IMR-90 (cell line): ENCODE data around the gene PRKAG2. TPM values are rescaled to one million over a fixed set of nuclear protein-coding genes. Genes with fewer than 3 reads are reported as not detected.

Experiments used
- ATAC-seq: fragments of 200-7000 bp; cut with Tn5 transposase; 2 replicates; pipeline ENCODE4 v1.9.1; 2020; ENCODE audit warnings: low read depth, mild to moderate bottlenecking, moderate library complexity
- BruUV-seq: library from RNA; stranded (reverse); fragments of 400-500 nt; replicated peaks from 2 replicates; lab custom pipeline; 2021; lab: Mats Ljungman, UMichigan
- CTCF ChIA-PET: fragments of 300-600 bp; formaldehyde crosslinking; extraction: SDS; loops from one replicate; lab custom pipeline; 2021; ENCODE audit warnings: antibody characterized with exemption; lab: Yijun Ruan, JAX
- POLR2A ChIA-PET: fragments of 300-600 bp; sonication (Branson Sonifier 250); formaldehyde crosslinking; loops from one replicate; lab custom pipeline; 2022; ENCODE audit warnings: antibody characterized with exemption; ENCODE audit not compliant: unreplicated experiment; lab: Charles Lee
- DNase-seq: peaks from one replicate; pipeline ENCODE4 v3.0.0; 2013
- H2AFZ ChIP-seq: replicated peaks from 2 replicates; pipeline ENCODE3; 2013; ENCODE audit warnings: low read length, mild to moderate bottlenecking; ENCODE audit not compliant: poor library complexity
- H2AK5ac ChIP-seq: 2 replicates; pipeline ENCODE4 v1.6.1; 2013; ENCODE audit warnings: low read depth, low read length, inconsistent platforms
- H2AK9ac ChIP-seq: replicated peaks from 2 replicates; pipeline ENCODE3; 2013; ENCODE audit warnings: mild to moderate bottlenecking, low read depth, low read length, moderate library complexity; ENCODE audit not compliant: poor library complexity
- H2BK120ac ChIP-seq: 2 replicates; pipeline ENCODE4 v1.6.1; 2013; ENCODE audit warnings: low read depth, low read length, inconsistent platforms
- H2BK15ac ChIP-seq: 3 replicates; pipeline ENCODE4 v1.6.1; 2013; ENCODE audit warnings: low read depth, low read length, inconsistent platforms
- H2BK20ac ChIP-seq: 2 replicates; pipeline ENCODE4 v1.6.1; 2013; ENCODE audit warnings: low read depth, mild to moderate bottlenecking, inconsistent platforms, low read length, moderate library complexity
- H2BK5ac ChIP-seq: 2 replicates; pipeline ENCODE4 v1.6.1; 2013; ENCODE audit warnings: mild to moderate bottlenecking, low read depth, low read length, inconsistent platforms; ENCODE audit not compliant: poor library complexity, severe bottlenecking
- H3K14ac ChIP-seq: replicated peaks from 2 replicates; pipeline ENCODE4 v1.6.1; 2013; ENCODE audit warnings: low read depth, low read length, inconsistent platforms
- H3K18ac ChIP-seq: 2 replicates; pipeline ENCODE4 v1.6.1; 2013; ENCODE audit warnings: low read depth, low read length, control low read depth
- H3K23ac ChIP-seq: 2 replicates; pipeline ENCODE4 v1.6.1; 2013; ENCODE audit warnings: low read depth, low read length, inconsistent platforms
- H3K27ac ChIP-seq: 2 replicates; pipeline ENCODE4 v1.5.1; 2013; ENCODE audit warnings: mild to moderate bottlenecking, control low read depth, low read length; ENCODE audit not compliant: insufficient read depth
- H3K27me3 ChIP-seq: 2 replicates; pipeline ENCODE4 v1.6.1; 2013; ENCODE audit warnings: low read length; ENCODE audit not compliant: control insufficient read depth, insufficient read depth
- H3K36me3 ChIP-seq: 2 replicates; pipeline ENCODE4 v1.6.1; 2013; ENCODE audit warnings: low read length, mixed read lengths; ENCODE audit not compliant: control insufficient read depth, insufficient read depth
- H3K4ac ChIP-seq: 2 replicates; pipeline ENCODE4 v1.6.1; 2013; ENCODE audit warnings: low read depth, low read length, inconsistent platforms
- H3K4me1 ChIP-seq: 2 replicates; pipeline ENCODE4 v1.6.1; 2013; ENCODE audit warnings: low read length, mixed read lengths; ENCODE audit not compliant: control insufficient read depth, insufficient read depth
- H3K4me2 ChIP-seq: 2 replicates; pipeline ENCODE4 v1.6.1; 2013; ENCODE audit warnings: low read depth, mild to moderate bottlenecking, control low read depth, low read length, moderate library complexity
- H3K4me3 ChIP-seq: 2 replicates; pipeline ENCODE4 v1.5.1; 2013; ENCODE audit warnings: low read depth, mild to moderate bottlenecking, control low read depth, low read length, moderate library complexity; ENCODE audit not compliant: insufficient read depth
- H3K56ac ChIP-seq: 2 replicates; pipeline ENCODE4 v1.6.1; 2013; ENCODE audit warnings: low read length, inconsistent platforms; ENCODE audit not compliant: insufficient read depth; ENCODE audit errors: extremely low read depth
- H3K79me1 ChIP-seq, 2 experiments: 2 replicates each; pipeline ENCODE4 v1.6.1; 2013; ENCODE audit warnings: low read length in 2 of 2, inconsistent platforms in 1 of 2, low read depth in 1 of 2
- H3K9ac ChIP-seq: 2 replicates; pipeline ENCODE4 v1.6.1; 2013; ENCODE audit warnings: low read depth, low read length, control low read depth
- H3K9me1 ChIP-seq: 2 replicates; pipeline ENCODE4 v1.6.1; 2013; ENCODE audit warnings: low read length, inconsistent platforms; ENCODE audit not compliant: insufficient read depth
- H3K9me3 ChIP-seq: 2 replicates; pipeline ENCODE4 v1.6.1; 2013; ENCODE audit warnings: low read length; ENCODE audit not compliant: control insufficient read depth, insufficient read depth
- H4K20me1 ChIP-seq: 2 replicates; pipeline ENCODE4 v1.6.1; 2013; ENCODE audit warnings: low read length, inconsistent platforms; ENCODE audit not compliant: insufficient read depth
- H4K5ac ChIP-seq: 2 replicates; pipeline ENCODE4 v1.6.1; 2013; ENCODE audit warnings: mild to moderate bottlenecking, low read depth, low read length, control low read depth
- H4K8ac ChIP-seq, 2 experiments: 2 replicates each; pipeline ENCODE4 v1.6.1; 2013; ENCODE audit warnings: low read depth in 2 of 2, low read length in 2 of 2, control low read depth in 1 of 2, inconsistent platforms in 1 of 2
- H4K91ac ChIP-seq: 2 replicates; pipeline ENCODE4 v1.6.1; 2013; ENCODE audit warnings: low read depth, low read length, inconsistent platforms; ENCODE audit not compliant: insufficient read depth
- RAD21 ChIP-seq: IDR thresholded peaks from 2 replicates; pipeline ENCODE4 v1.6.1; 2012; ENCODE audit warnings: low read length, improper control_type of control experiment
- RCOR1 ChIP-seq: IDR thresholded peaks from 2 replicates; pipeline ENCODE4 v1.6.1; 2012; ENCODE audit warnings: mild to moderate bottlenecking, low read length, improper control_type of control experiment; ENCODE audit not compliant: insufficient replicate concordance
- SMC3 ChIP-seq: fragments of 150-350 bp; IDR thresholded peaks from 2 replicates; pipeline ENCODE4 v1.6.1; 2016; ENCODE audit warnings: low read depth, mild to moderate bottlenecking, antibody characterized with exemption, low read length, moderate library complexity
- WGBS, 2 experiments: methylation state at CpG; one replicate each; pipeline versions ENCODE4 v1.1.5 to v1.1.7; 2013; ENCODE audit warnings: missing lambda C conversion rate in 2 of 2; ENCODE audit not compliant: insufficient read length in 1 of 2; ENCODE audit errors: extremely low coverage in 2 of 2; 5-methylcytosine and 5-hydroxymethylcytosine counted together
- dilution Hi-C: fragments of 300-500 bp; cut with HindIII; formaldehyde crosslinking; loops from one replicate; pipeline ENCODE4 v1.14.3; 2018; ENCODE audit warnings: low sequenced_read_pairs; ENCODE audit not compliant: unreplicated experiment
- in situ Hi-C: fragments of 300-500 bp; cut with MboI; formaldehyde crosslinking; loops from 3 replicates; pipeline ENCODE4 v1.14.3; 2019; ENCODE audit warnings: low sequenced_read_pairs, inconsistent platforms, mixed read lengths
- intact Hi-C: fragments of 100-400 bp; cut with micrococcal nuclease; formaldehyde crosslinking; loops from 2 replicates; pipeline ENCODE4 v1.10.0; 2022
- polyA plus RNA-seq, 3 experiments: library from polyadenylated mRNA; depleted of rRNA; stranded (reverse); fragments of >200 nt; gene quantifications; 2 replicates each; pipeline ENCODE4 v1.2.3, GENCODE V29; 2012; ENCODE audit warnings: low replicate concordance in 1 of 3
- total RNA-seq: library from RNA; depleted of rRNA; stranded (reverse); fragments of >200 nt; gene quantifications from 2 replicates; pipeline ENCODE4 v1.2.3, GENCODE V29; 2012

Gene PRKAG2
- total and polyA plus RNA-seq, 2 of the 4 experiments (the other 2 are of a cell fraction): 15.4 to 21.6 TPM

DNA sequence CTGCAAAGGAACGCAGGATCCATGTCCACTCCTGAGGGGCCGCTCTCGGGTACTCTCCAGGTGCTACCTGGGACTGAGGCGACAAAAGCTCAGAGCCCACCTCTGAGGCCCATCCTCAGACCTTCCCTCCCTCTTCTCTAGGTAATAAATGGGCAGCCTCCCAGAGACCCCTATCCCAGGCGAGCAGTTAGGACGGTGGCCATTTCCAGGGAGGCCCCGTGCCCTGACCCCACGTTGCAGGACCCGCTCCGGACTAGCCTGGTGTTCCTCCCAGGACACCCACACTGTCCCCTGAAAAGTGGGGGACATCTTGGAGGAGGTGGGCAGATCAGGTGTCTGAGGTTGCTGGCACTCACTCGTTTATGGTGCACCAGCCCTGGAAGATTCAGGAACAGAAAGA, 44.3 kb downstream of the PRKAG2 start:
- H2BK120ac ChIP-seq: no peak overlapping the region
- DNase-seq: no peak
- H3K18ac ChIP-seq: no peak overlapping the region
- H3K4me3 ChIP-seq: no peak overlapping the region
- no peak overlapping the region for H3K27ac ChIP-seq
- no peak overlapping the region for H2AK5ac ChIP-seq
- H4K20me1 ChIP-seq: no peaks in the 10 kb centered on the region
- H4K91ac ChIP-seq: no peak overlapping the region
- H3K9ac ChIP-seq: no peak overlapping the region
- H3K27me3 ChIP-seq: peaks cover 36% of the 10 kb centered on the region
- H3K9me1 ChIP-seq: no peaks in the 10 kb centered on the region
- no peak overlapping the region for H3K4ac ChIP-seq
- intact Hi-C loops (no loop called here), in situ Hi-C loops (no loop called here), dilution Hi-C loops (no loop called here)
- no peak overlapping the region for H3K4me2 ChIP-seq
- H2AFZ ChIP-seq: no peak overlapping the region
- no TSS peak for BruUV-seq
- TF ChIP-seq RCOR1 (no peak), RAD21 (no peak), SMC3 (no peak)
- H3K9me3 ChIP-seq: no peaks in the 10 kb centered on the region
- ATAC-seq: no peak
- no peak overlapping the region for H2AK9ac ChIP-seq
- no peaks in the 10 kb centered on the region for H3K79me1 ChIP-seq
- H3K56ac ChIP-seq: no peak overlapping the region
- no peaks in the 10 kb centered on the region for H3K4me1 ChIP-seq
- H2BK20ac ChIP-seq: no peak overlapping the region
- no peak overlapping the region for H2BK5ac ChIP-seq
- H2BK15ac ChIP-seq: no peak overlapping the region
- CTCF ChIA-PET: no interaction called here
- H3K14ac ChIP-seq: no peak overlapping the region
- POLR2A ChIA-PET: no interaction called here
- H4K5ac ChIP-seq: no peak overlapping the region
- H3K36me3 ChIP-seq: no peaks in the 10 kb centered on the region
- no CpG with 5 or more reads among the region's 11 CpGs for WGBS, 2 experiments
- no peak overlapping the region for H4K8ac ChIP-seq
- H3K23ac ChIP-seq: no peak overlapping the region
